Measurements from ENCODE around the gene DPP6. TPM values are rescaled to one million over a fixed set of nuclear protein-coding genes. Genes with fewer than 3 reads are reported as not detected.

Gene DPP6
- polyA plus RNA-seq, 1 of the 3 experiments (the other 2 are of a cell fraction): not detected

- Histone ChIP-seq H3K27ac (ENCODE audit: low read depth in 2 of 2, low read length in 1 of 2) (no peak overlapping the region), H3K79me2 (ENCODE audit: insufficient read depth) (no peaks in the 10 kb centered on the region), H3K9me3 (peaks cover 5% of the 10 kb centered on the region; the same call in 1 of the 2 replicates), H3K9ac (no peak overlapping the region), H3K4me3 (ENCODE audit: low read depth in 2 of 2, low read length in 1 of 2) (no peak overlapping the region), H3K9me2 (no peaks in the 10 kb centered on the region), H2AFZ (ENCODE audit: low read depth) (no peak overlapping the region), H3F3A (replicated peaks; ENCODE audit: insufficient read depth) (no peaks in the 10 kb centered on the region), H3K4me1 (ENCODE audit: control insufficient read depth in 1 of 2, insufficient read depth in 2 of 2, low read depth in 1 of 2, low read length in 1 of 2) (peaks cover 0 to 18% of the 10 kb centered on the region in 2 experiments; a peak in 2 of 4 replicates), H3K4me2 (no peak overlapping the region), H3K36me3 (replicated peaks in 1 of 2; ENCODE audit: control insufficient read depth in 1 of 2, insufficient read depth in 2 of 2, low read length in 1 of 2) (no peaks in the 10 kb centered on the region), H4K20me1 (ENCODE audit: insufficient read depth) (no peaks in the 10 kb centered on the region), H3K27me3 (ENCODE audit: insufficient read depth) (no peaks in the 10 kb centered on the region)
- POLR2A ChIA-PET: no interaction called here
- 11% methylated on average over 4 of the region's 4 CpGs for WGBS (ENCODE audit: low lambda C conversion rate)
- CTCF ChIA-PET: interaction anchor here (0.7 to 2.5 kb wide), 6 partner anchors 9 to 25 kb away, joined by 3 to 11 read pairs (median 3); no protein-coding TSS in a partner anchor
- no peak for DNase-seq
- TF ChIP-seq GATA2 (CRISPR knock-in tag; IDR thresholded peaks at IDR 0.05): no peak
- no peak for TF ChIP-seq FOXJ3 (CRISPR knock-in tag; IDR thresholded peaks at IDR 0.05)
- no peak for TF ChIP-seq MXI1 (IDR thresholded peaks at IDR 0.05; ENCODE audit: low read depth, low read length)
- no peak for TF ChIP-seq USF2 (IDR thresholded peaks at IDR 0.05; ENCODE audit: borderline replicate concordance, low read depth, low read length)
- TF ChIP-seq TAF1 (IDR thresholded peaks at IDR 0.05; ENCODE audit: borderline replicate concordance, low read depth, low read length): no peak
- no peak for TF ChIP-seq EZH2phosphoT487 (IDR thresholded peaks at IDR 0.05; ENCODE audit: borderline replicate concordance, low read depth)
- no peak for TF ChIP-seq YY1 (IDR thresholded peaks at IDR 0.05; ENCODE audit: low read depth)
- no peak for TF ChIP-seq TCF12 (IDR thresholded peaks at IDR 0.05)
- TF ChIP-seq FOSL2 (IDR thresholded peaks at IDR 0.05; ENCODE audit: borderline replicate concordance, low read depth): no peak
- TF ChIP-seq JUND (IDR thresholded peaks at IDR 0.05): no peak
- TF ChIP-seq RFX5 (IDR thresholded peaks at IDR 0.05; ENCODE audit: low read length): no peak
- no peak for TF ChIP-seq PBX3 (IDR thresholded peaks at IDR 0.05)
- no peak for TF ChIP-seq RCOR1 (IDR thresholded peaks at IDR 0.05; ENCODE audit: low read length)
- no peak for TF ChIP-seq EP300 (IDR thresholded peaks at IDR 0.05; ENCODE audit: borderline replicate concordance in 1 of 2, low read depth in 1 of 2, low read length in 1 of 2)
- TF ChIP-seq SMC3 (IDR thresholded peaks at IDR 0.05; ENCODE audit: low read depth, low read length): no peak
Measured at GRCh38 chr7:154769001-154769400, 716.8 kb downstream of the DPP6 start.

- POLR2A ChIA-PET: no interaction called here
- Histone ChIP-seq H3K9me3 (peaks cover 5% of the 10 kb centered on the region; the same call in 1 of the 2 replicates), H3F3A (replicated peaks; ENCODE audit: insufficient read depth) (no peaks in the 10 kb centered on the region), H4K20me1 (ENCODE audit: insufficient read depth) (no peaks in the 10 kb centered on the region), H3K4me3 (ENCODE audit: low read depth in 2 of 2, low read length in 1 of 2) (no peak overlapping the region), H3K79me2 (ENCODE audit: insufficient read depth) (no peaks in the 10 kb centered on the region), H3K4me2 (no peak overlapping the region), H3K9ac (no peak overlapping the region), H3K36me3 (replicated peaks in 1 of 2; ENCODE audit: control insufficient read depth in 1 of 2, insufficient read depth in 2 of 2, low read length in 1 of 2) (no peaks in the 10 kb centered on the region), H3K27me3 (ENCODE audit: insufficient read depth) (no peaks in the 10 kb centered on the region), H2AFZ (ENCODE audit: low read depth) (no peak overlapping the region), H3K4me1 (ENCODE audit: control insufficient read depth in 1 of 2, insufficient read depth in 2 of 2, low read depth in 1 of 2, low read length in 1 of 2) (peaks cover 0 to 24% of the 10 kb centered on the region in 2 experiments; a peak in 2 of 4 replicates), H3K27ac (ENCODE audit: low read depth in 2 of 2, low read length in 1 of 2) (no peak overlapping the region), H3K9me2 (no peaks in the 10 kb centered on the region)
- CTCF ChIA-PET: interaction anchor here (0.7 to 2.5 kb wide), 6 partner anchors 8 to 25 kb away, joined by 3 to 11 read pairs (median 3); no protein-coding TSS in a partner anchor
- no peak for TF ChIP-seq GABPA (IDR thresholded peaks at IDR 0.05; ENCODE audit: low read depth)
- no peak for TF ChIP-seq POLR2AphosphoS5 (IDR thresholded peaks at IDR 0.05; ENCODE audit: low read depth, low read length)
- TF ChIP-seq CHD2 (IDR thresholded peaks at IDR 0.05; ENCODE audit: low read length, partially characterized antibody): no peak
- no peak for TF ChIP-seq ELF1 (IDR thresholded peaks at IDR 0.05)
- no peak for TF ChIP-seq GATA2 (CRISPR knock-in tag; IDR thresholded peaks at IDR 0.05)
- no peak for DNase-seq
- WGBS (ENCODE audit: low lambda C conversion rate): 48% methylated on average over 7 of the region's 7 CpGs
Measured at GRCh38 chr7:154769527-154769926, 717.3 kb downstream of the DPP6 start.
